A549 (cell line): ENCODE results near the gene ZNF566. TPM values are rescaled to one million over a fixed set of nuclear protein-coding genes. Genes with fewer than 3 reads are reported as not detected.
"Not testable (repeated sequence)": the region's sequence is repeated elsewhere in the genome, so short reads cannot be mapped to it uniquely, and the experiment has no call there.

ENCODE experiments used
- ATAC-seq, 2 experiments: fragments of 200-7000 bp in 1 of 2; fragments of >200 bp in 1 of 2; cut with Nextera tagmentation in 1 of 2; cut with Tn5 transposase in 1 of 2; 3 replicates each; pipeline versions ENCODE4 v1.8.0 to v1.9.1; 2018 to 2020; ENCODE audit warnings: mild to moderate bottlenecking in 1 of 2, moderate library complexity in 1 of 2
- CTCF ChIA-PET: fragments of 300-600 bp; sonication (Branson Sonifier 250); formaldehyde crosslinking; extraction: SDS; loops from one replicate; lab custom pipeline; 2021; ENCODE audit warnings: antibody characterized with exemption, inconsistent platforms; lab: Yijun Ruan, JAX
- POLR2A ChIA-PET: fragments of 350-600 bp; formaldehyde crosslinking; extraction: SDS; loops from one replicate; lab custom pipeline; 2021; ENCODE audit warnings: antibody characterized with exemption, inconsistent platforms; lab: Yijun Ruan, JAX
- DNase-seq, 2 experiments: peaks; one replicate each; pipeline versions ENCODE4 v3.0.0 to v3.0.0-alpha.2; 2011 to 2016; ENCODE audit warnings: low read depth in 1 of 2, low spot score in 1 of 2
- FAIRE-seq: peaks from 2 replicates; lab custom pipeline; 2011; peaks lifted over from hg19 to GRCh38; lab: Jason Lieb, UNC
- H3K27ac ChIP-seq, 2 experiments: fragments of >200 bp; sonication (Bioruptor Twin); formaldehyde crosslinking; 3 replicates each; pipeline ENCODE4 v1.5.1; 2016 to 2017
- H3K4me1 ChIP-seq: fragments of >200 bp; sonication (Bioruptor Twin); formaldehyde crosslinking; 3 replicates; pipeline ENCODE4 v1.6.1; 2016
- H3K4me2 ChIP-seq: fragments of >200 bp; sonication (Bioruptor Twin); formaldehyde crosslinking; 3 replicates; pipeline ENCODE4 v1.6.1; 2016
- H3K4me3 ChIP-seq: fragments of >200 bp; sonication (Bioruptor Twin); formaldehyde crosslinking; 3 replicates; pipeline ENCODE4 v1.5.1; 2016
- H3K9me3 ChIP-seq: fragments of >200 bp; sonication (Bioruptor Twin); formaldehyde crosslinking; 3 replicates; pipeline ENCODE4 v1.6.1; 2016
- EHMT2 ChIP-seq: fragments of 200-600 bp; sonication (generic); IDR thresholded peaks from 2 replicates; pipeline ENCODE4 v1.6.1; 2016; ENCODE audit warnings: antibody characterized with exemption, low read depth, mild to moderate bottlenecking, moderate library complexity
- EP300 ChIP-seq, 2 experiments: fragments of >200 bp; sonication (Bioruptor Twin); formaldehyde crosslinking; IDR thresholded peaks; 2 replicates in 1 of 2; 3 replicates in 1 of 2; pipeline ENCODE4 v1.6.1; 2016 to 2017
- FOSL2 ChIP-seq, 2 experiments: fragments of 450-650 bp in 1 of 2; fragments of >200 bp in 1 of 2; sonication (Bioruptor Twin) in 1 of 2; formaldehyde crosslinking; IDR thresholded peaks; 2 replicates each; pipeline versions ENCODE4 v1.5.0 to v1.6.1; 2016 to 2020; ENCODE audit warnings: mild to moderate bottlenecking in 1 of 2, moderate library complexity in 1 of 2
- HDAC2 ChIP-seq: fragments of 200-600 bp; sonication (generic); IDR thresholded peaks from 2 replicates; pipeline ENCODE4 v1.6.1; 2016
- HOXA7 ChIP-seq: fragments of 250-450 bp; sonication (Bioruptor Pico); IDR thresholded peaks from 2 replicates; pipeline ENCODE4 v1.5.0; 2020; ENCODE audit warnings: mild to moderate bottlenecking, moderate library complexity
- HOXB13 ChIP-seq: fragments of 250-450 bp; sonication (Bioruptor Pico); IDR thresholded peaks from 2 replicates; pipeline ENCODE4 v1.5.0; 2020; ENCODE audit warnings: low read depth, mild to moderate bottlenecking, moderate library complexity
- HOXB5 ChIP-seq: fragments of 250-450 bp; sonication (Bioruptor Pico); IDR thresholded peaks from 2 replicates; pipeline ENCODE4 v1.5.0; 2020; ENCODE audit warnings: mild to moderate bottlenecking, moderate library complexity
- JUN ChIP-seq, 2 experiments: fragments of >200 bp; sonication (Bioruptor Twin); formaldehyde crosslinking; IDR thresholded peaks; 2 replicates in 1 of 2; 3 replicates in 1 of 2; pipeline ENCODE4 v1.6.1; 2016 to 2017
- KDM5A ChIP-seq: fragments of 200-600 bp; sonication (generic); IDR thresholded peaks from 2 replicates; pipeline ENCODE4 v1.6.1; 2016; ENCODE audit warnings: antibody characterized with exemption, mild to moderate bottlenecking
- MAFK ChIP-seq: fragments of 450-650 bp; IDR thresholded peaks from 2 replicates; pipeline ENCODE4 v1.6.1; 2014; ENCODE audit not compliant: partially characterized antibody
- MAZ ChIP-seq: fragments of 150-350 bp; IDR thresholded peaks from 2 replicates; pipeline ENCODE4 v1.6.1; 2014; ENCODE audit warnings: antibody characterized with exemption, low read depth, low read length, borderline replicate concordance
- PHF8 ChIP-seq: fragments of 200-600 bp; sonication (generic); IDR thresholded peaks from 2 replicates; pipeline ENCODE4 v1.6.1; 2016; ENCODE audit warnings: low read depth, mild to moderate bottlenecking, antibody characterized with exemption, moderate library complexity, borderline replicate concordance
- POLR2AphosphoS2 ChIP-seq: conservative IDR thresholded peaks from 2 replicates; pipeline ENCODE4 v1.6.1; 2012; ENCODE audit warnings: low read length, improper control_type of control experiment, inconsistent platforms
- RAD21 ChIP-seq, 2 experiments: fragments of >200 bp in 1 of 2; sonication (Bioruptor Twin) in 1 of 2; formaldehyde crosslinking in 1 of 2; IDR thresholded peaks in 1 of 2; conservative IDR thresholded peaks in 1 of 2; 2 replicates in 1 of 2; 3 replicates in 1 of 2; pipeline ENCODE4 v1.6.1; 2012 to 2018; ENCODE audit warnings: inconsistent platforms in 1 of 2
- RFX5 ChIP-seq: fragments of 450-650 bp; IDR thresholded peaks from 2 replicates; pipeline ENCODE4 v1.7.1; 2014; ENCODE audit warnings: antibody characterized with exemption, mild to moderate bottlenecking, moderate library complexity
- SMC3 ChIP-seq: fragments of >200 bp; sonication (Bioruptor Twin); formaldehyde crosslinking; IDR thresholded peaks from 3 replicates; pipeline ENCODE4 v1.6.1; 2018; ENCODE audit warnings: inconsistent platforms
- TFCP2L1 ChIP-seq: fragments of 250-450 bp; sonication (Bioruptor Pico); IDR thresholded peaks from 2 replicates; pipeline ENCODE4 v1.5.0; 2021; ENCODE audit warnings: mild to moderate bottlenecking
- ZC3H11A ChIP-seq: fragments of 450-650 bp; IDR thresholded peaks from 2 replicates; pipeline ENCODE4 v1.6.1; 2014; ENCODE audit warnings: antibody characterized with exemption, mild to moderate bottlenecking
- ZSCAN20 ChIP-seq: fragments of 250-450 bp; sonication (Bioruptor Pico); IDR thresholded peaks from 2 replicates; pipeline ENCODE4 v1.8.0; 2022; ENCODE audit warnings: mild to moderate bottlenecking, moderate library complexity
- WGBS: methylation state at CpG from one replicate; pipeline ENCODE4 v1.1.6; 2017; ENCODE audit errors: missing lambda C conversion rate; 5-methylcytosine and 5-hydroxymethylcytosine counted together
- polyA plus RNA-seq, 4 experiments: library from polyadenylated mRNA; depleted of rRNA in 3 of 4; stranded (reverse); fragments of >200 nt; fragmentation: RNase III in 1 of 4; extraction: RNeasy Plus Mini Kit Qiagen cat#74134 plus additional on column Dnase treatment in 1 of 4; gene quantifications; 2 replicates in 3 of 4; 3 replicates in 1 of 4; pipeline ENCODE4 v1.2.3, GENCODE V29; 2011 to 2017
- TF ChIP-seq, protein P1 (sequence below): fragments of >200 bp; sonication (Bioruptor Twin); formaldehyde crosslinking; IDR thresholded peaks from 3 replicates; pipeline ENCODE4 v1.5.1; 2016
- TF ChIP-seq, protein P2 (sequence below): fragments of 250-450 bp; sonication (Bioruptor Pico); IDR thresholded peaks from 2 replicates; pipeline ENCODE4 v1.5.0; 2021; ENCODE audit warnings: mild to moderate bottlenecking, moderate library complexity, borderline replicate concordance
- TF ChIP-seq, protein P3 (sequence below): fragments of >200 bp; sonication (Bioruptor Twin); formaldehyde crosslinking; IDR thresholded peaks from 2 replicates; pipeline ENCODE4 v1.6.1; 2016
- TF ChIP-seq, protein P4 (sequence below): fragments of 250-450 bp; sonication (Bioruptor Pico); IDR thresholded peaks from 2 replicates; pipeline ENCODE4 v1.5.0; 2020; ENCODE audit warnings: low read depth, mild to moderate bottlenecking, moderate library complexity

Gene ZNF566
- polyA plus RNA-seq, 2 of the 4 experiments (the other 2 are of a cell fraction) = 12.0 to 13.0 TPM

DNA sequence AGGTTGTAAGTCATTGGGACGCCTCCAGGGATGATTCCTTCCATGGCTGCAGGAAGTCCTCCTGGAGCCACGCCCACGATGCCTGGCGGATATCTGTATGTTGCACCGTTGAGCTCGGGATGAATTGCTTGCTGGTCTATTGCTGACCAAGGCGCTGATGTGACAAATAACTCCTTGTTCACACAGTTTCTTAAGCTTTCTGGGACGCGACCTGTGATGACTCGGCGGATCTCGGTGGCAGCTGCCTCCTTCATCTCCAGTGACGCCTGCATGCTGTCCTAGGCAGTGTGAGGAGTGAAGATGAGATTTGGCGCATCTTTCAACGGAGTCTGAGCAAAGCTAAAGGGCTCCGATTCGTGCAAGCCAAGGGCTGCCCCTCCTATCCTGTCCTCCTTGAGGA lies 7.6 kb upstream of the ZNF566 start:
- no peak for TF ChIP-seq HOXA7 (CRISPR knock-in tag)
- TF ChIP-seq MAZ = no peak
- peak; percentile 54 for TF ChIP-seq MAFK
- no peak for TF ChIP-seq EHMT2
- 67% methylated on average over 17 of the region's 17 CpGs for WGBS
- Histone ChIP-seq H3K4me1 (no peaks in the 10 kb centered on the region), H3K4me3 (no peak overlapping the region), H3K9me3 (peaks cover 97% of the 10 kb centered on the region), H3K4me2 (no peak overlapping the region), H3K27ac (no peak overlapping the region)
- FAIRE-seq (no peak), ATAC-seq (no peak), DNase-seq (no peak)
- ChIA-PET CTCF (no interaction called here), POLR2A (no interaction called here)

DNA sequence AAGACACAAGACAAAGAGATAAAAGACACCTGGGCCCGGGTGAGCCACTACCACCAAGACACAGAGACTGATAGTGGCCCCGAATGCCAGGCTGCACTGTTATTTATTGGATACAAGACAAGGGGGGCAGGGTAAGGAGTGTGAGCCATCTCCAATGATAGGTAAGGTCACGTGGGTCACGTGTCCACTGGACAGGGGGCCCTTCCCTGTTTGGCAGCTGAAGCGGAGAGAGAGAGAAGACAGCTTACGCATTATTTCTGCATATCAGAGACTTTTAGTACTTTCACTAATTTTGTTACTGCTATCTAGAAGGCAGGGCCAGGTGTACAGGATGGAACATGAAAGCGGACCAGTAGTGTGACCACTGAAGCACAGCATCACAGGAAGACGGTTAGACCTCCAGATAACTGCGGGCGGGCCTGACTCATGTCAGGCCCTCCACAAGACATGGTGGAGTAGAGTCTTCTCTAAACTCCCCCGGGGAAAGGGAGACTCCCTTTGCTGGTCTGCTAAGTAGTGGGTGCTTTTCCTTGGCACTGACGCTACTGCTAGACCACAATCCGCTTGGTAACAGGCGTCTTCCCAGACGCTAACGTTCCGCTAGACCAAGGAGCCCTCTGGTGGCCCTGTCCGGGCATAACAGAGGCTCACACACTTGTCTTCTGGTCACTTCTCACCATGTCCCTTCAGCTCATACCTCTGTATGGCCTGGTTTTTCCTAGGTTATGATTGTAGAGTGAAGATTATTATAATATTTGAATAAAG lies 3.5 kb upstream of the ZNF566 start:
- H3K4me2 ChIP-seq, POLR2A ChIA-PET, H3K4me3 ChIP-seq, H3K27ac ChIP-seq, ATAC-seq, H3K4me1 ChIP-seq: not testable (repeated sequence)
- H3K9me3 ChIP-seq = peaks cover 67% of the 10 kb centered on the region
- TF ChIP-seq RAD21 (conservative IDR thresholded peaks at IDR 0.05 in 1 of 2, IDR thresholded peaks at IDR 0.05 in 1 of 2) (peak; percentile 54 to 86), SMC3 (peak; percentile 47)
- TF ChIP-seq, protein P1, sequence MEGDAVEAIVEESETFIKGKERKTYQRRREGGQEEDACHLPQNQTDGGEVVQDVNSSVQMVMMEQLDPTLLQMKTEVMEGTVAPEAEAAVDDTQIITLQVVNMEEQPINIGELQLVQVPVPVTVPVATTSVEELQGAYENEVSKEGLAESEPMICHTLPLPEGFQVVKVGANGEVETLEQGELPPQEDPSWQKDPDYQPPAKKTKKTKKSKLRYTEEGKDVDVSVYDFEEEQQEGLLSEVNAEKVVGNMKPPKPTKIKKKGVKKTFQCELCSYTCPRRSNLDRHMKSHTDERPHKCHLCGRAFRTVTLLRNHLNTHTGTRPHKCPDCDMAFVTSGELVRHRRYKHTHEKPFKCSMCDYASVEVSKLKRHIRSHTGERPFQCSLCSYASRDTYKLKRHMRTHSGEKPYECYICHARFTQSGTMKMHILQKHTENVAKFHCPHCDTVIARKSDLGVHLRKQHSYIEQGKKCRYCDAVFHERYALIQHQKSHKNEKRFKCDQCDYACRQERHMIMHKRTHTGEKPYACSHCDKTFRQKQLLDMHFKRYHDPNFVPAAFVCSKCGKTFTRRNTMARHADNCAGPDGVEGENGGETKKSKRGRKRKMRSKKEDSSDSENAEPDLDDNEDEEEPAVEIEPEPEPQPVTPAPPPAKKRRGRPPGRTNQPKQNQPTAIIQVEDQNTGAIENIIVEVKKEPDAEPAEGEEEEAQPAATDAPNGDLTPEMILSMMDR = peak; percentile 42
- TF ChIP-seq, all 56 proteins: peak for 3; not testable (repeated sequence) for 53
- peak; percentile 45 to 88 for DNase-seq
- 54% methylated on average over 18 of the region's 18 CpGs for WGBS
- CTCF ChIA-PET = interaction anchor here (0.6 to 2.4 kb wide), 8 partner anchors 13 to 433 kb away, joined by 3 to 7 read pairs (median 4); partner anchors contain the start of gene ZNF260
- not testable (repeated sequence) for FAIRE-seq

DNA sequence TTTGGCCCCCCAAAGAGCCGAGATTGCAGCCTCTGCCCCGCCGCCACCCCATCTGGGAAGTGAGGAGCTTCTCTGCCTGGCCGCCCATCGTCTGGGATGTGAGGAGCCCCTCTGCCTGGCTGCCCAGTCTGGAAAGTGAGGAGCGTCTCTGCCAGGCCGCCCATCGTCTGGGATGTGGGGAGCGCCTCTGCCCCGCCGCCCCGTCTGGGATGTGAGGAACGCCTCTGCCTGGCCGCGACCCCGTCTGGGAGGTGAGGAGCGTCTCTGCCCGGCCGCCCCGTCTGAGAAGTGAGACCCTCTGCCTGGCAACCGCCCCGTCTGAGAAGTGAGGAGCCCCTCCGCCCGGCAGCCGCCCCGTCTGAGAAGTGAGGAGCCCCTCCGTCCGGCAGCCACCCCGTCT lies 1.5 kb upstream of the ZNF566 start:
- WGBS = 97% methylated on average over 18 of the region's 29 CpGs
- CTCF ChIA-PET, DNase-seq, H3K4me2 ChIP-seq, FAIRE-seq, H3K4me3 ChIP-seq, ATAC-seq, H3K27ac ChIP-seq, H3K4me1 ChIP-seq, POLR2A ChIA-PET: not testable (repeated sequence)
- peaks cover 65% of the 10 kb centered on the region for H3K9me3 ChIP-seq

DNA sequence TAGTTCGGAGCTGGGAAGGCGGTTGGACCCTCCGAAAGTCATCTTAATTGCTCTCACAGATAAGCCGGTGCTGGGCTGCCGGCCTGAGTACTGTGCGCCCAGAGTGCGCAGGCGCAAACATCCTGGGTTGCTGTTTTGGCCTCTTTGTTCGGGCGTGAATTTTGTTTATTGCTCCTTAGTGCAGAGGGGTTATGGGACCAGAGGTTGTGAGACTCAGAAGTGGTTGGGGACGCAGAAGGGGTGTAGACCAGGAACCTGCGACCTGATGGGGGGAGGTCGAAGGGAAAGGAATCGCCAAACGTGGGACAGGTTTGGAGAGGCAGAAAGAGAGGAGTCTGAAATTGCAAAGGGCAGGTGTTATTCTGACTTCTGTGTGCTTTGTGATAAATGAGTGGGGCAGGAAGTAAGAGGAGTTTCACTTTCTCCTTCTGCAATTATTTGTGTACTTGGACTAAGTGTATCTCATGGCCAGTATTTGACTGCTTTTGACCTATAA lies 607 bp upstream of the ZNF566 start:
- Histone ChIP-seq H3K9me3 (peaks cover 67% of the 10 kb centered on the region), H3K4me1 (peaks cover 4% of the 10 kb centered on the region; the same call in 1 of the 3 replicates), H3K4me2 (peak overlapping the region; percentile 71), H3K4me3 (peak overlapping the region; percentile 52)
- POLR2A ChIA-PET = interaction anchor here (0.5 to 2.0 kb wide), 21 partner anchors 10 to 1290 kb away, joined by 3 to 49 read pairs (median 4); partner anchors contain the start of genes POLR2I, TBCB, ZFP14 and ZNF146
- WGBS = 9% methylated on average over 15 of the region's 15 CpGs
- ATAC-seq = no peak; a peak in 2 of 6 replicates
- TF ChIP-seq POLR2AphosphoS2 (no peak), HOXB13 (0 out of 2 replicates have a peak, but pooled peaks have one; percentile 59), RFX5 (0 out of 2 replicates have a peak, but pooled peaks have one; percentile 10), HDAC2 (no peak), RAD21 (conservative IDR thresholded peaks at IDR 0.05 in 1 of 2, IDR thresholded peaks at IDR 0.05 in 1 of 2) (no peak), ZC3H11A (no peak), JUN (IDR thresholded peaks at IDR 0.05) (no peak), TFCP2L1 (CRISPR knock-in tag) (0 out of 2 replicates have a peak, but pooled peaks have one; percentile 30), PHF8 (peak; percentile 10; the same call in 1 of the 2 replicates), HOXB5 (CRISPR knock-in tag) (no peak), ZSCAN20 (CRISPR knock-in tag) (no peak), FOSL2 (IDR thresholded peaks at IDR 0.05) (no peak), FOSL2 (CRISPR knock-in tag; IDR thresholded peaks at IDR 0.05) (no peak), KDM5A (no peak), EP300 (IDR thresholded peaks at IDR 0.05) (no peak)
- TF ChIP-seq, protein P2, sequence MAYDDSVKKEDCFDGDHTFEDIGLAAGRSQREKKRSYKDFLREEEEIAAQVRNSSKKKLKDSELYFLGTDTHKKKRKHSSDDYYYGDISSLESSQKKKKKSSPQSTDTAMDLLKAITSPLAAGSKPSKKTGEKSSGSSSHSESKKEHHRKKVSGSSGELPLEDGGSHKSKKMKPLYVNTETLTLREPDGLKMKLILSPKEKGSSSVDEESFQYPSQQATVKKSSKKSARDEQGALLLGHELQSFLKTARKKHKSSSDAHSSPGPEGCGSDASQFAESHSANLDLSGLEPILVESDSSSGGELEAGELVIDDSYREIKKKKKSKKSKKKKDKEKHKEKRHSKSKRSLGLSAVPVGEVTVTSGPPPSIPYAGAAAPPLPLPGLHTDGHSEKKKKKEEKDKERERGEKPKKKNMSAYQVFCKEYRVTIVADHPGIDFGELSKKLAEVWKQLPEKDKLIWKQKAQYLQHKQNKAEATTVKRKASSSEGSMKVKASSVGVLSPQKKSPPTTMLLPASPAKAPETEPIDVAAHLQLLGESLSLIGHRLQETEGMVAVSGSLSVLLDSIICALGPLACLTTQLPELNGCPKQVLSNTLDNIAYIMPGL = no peak
- TF ChIP-seq, protein P3, sequence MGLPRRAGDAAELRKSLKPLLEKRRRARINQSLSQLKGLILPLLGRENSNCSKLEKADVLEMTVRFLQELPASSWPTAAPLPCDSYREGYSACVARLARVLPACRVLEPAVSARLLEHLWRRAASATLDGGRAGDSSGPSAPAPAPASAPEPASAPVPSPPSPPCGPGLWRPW = no peak
- TF ChIP-seq, protein P4, sequence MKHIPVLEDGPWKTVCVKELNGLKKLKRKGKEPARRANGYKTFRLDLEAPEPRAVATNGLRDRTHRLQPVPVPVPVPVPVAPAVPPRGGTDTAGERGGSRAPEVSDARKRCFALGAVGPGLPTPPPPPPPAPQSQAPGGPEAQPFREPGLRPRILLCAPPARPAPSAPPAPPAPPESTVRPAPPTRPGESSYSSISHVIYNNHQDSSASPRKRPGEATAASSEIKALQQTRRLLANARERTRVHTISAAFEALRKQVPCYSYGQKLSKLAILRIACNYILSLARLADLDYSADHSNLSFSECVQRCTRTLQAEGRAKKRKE (CRISPR knock-in tag) = no peak
- TF ChIP-seq, all 56 proteins: peak for 4
- FAIRE-seq (no peak), DNase-seq (peak; percentile 96 to 98)
- CTCF ChIA-PET = interaction anchor here (0.7 to 1.6 kb wide), 4 partner anchors 51 to 362 kb away, joined by 3 to 5 read pairs (median 4); partner anchors contain the start of gene ZFP14
- peak overlapping the region; percentile 89 for H3K27ac ChIP-seq
